ENCODE measurements around the gene DUSP12. TPM values are rescaled to one million over a fixed set of nuclear protein-coding genes. Genes with fewer than 3 reads are reported as not detected.
A peak's percentile ranks its signal among the peaks of the same experiment; 100 is the strongest.

The DUSP12 gene
- total RNA-seq, 4 donors from 2014 or later = 10.2 to 24.5 (median 18.8) TPM

GRCh38 chr1:161737625-161738024, 12.0 kb upstream of the DUSP12 start:
- intact Hi-C loops (cut with DNase I; ENCODE audit: low total_unique reads) = no loop called here
- WGBS, 2 donors = 71 to 83% methylated on average over 2 of the region's 2 CpGs
- TF ChIP-seq POLR2A (IDR thresholded peaks at IDR 0.05) = no peak
- TF ChIP-seq, protein P1, sequence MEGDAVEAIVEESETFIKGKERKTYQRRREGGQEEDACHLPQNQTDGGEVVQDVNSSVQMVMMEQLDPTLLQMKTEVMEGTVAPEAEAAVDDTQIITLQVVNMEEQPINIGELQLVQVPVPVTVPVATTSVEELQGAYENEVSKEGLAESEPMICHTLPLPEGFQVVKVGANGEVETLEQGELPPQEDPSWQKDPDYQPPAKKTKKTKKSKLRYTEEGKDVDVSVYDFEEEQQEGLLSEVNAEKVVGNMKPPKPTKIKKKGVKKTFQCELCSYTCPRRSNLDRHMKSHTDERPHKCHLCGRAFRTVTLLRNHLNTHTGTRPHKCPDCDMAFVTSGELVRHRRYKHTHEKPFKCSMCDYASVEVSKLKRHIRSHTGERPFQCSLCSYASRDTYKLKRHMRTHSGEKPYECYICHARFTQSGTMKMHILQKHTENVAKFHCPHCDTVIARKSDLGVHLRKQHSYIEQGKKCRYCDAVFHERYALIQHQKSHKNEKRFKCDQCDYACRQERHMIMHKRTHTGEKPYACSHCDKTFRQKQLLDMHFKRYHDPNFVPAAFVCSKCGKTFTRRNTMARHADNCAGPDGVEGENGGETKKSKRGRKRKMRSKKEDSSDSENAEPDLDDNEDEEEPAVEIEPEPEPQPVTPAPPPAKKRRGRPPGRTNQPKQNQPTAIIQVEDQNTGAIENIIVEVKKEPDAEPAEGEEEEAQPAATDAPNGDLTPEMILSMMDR (IDR thresholded peaks at IDR 0.05) = no peak
- no peak overlapping the region for H3K4me3 ChIP-seq (ENCODE audit: low read depth, poor library complexity, severe bottlenecking)
- no peak for DNase-seq (ENCODE audit: low spot score in 2 of 2)

DNA sequence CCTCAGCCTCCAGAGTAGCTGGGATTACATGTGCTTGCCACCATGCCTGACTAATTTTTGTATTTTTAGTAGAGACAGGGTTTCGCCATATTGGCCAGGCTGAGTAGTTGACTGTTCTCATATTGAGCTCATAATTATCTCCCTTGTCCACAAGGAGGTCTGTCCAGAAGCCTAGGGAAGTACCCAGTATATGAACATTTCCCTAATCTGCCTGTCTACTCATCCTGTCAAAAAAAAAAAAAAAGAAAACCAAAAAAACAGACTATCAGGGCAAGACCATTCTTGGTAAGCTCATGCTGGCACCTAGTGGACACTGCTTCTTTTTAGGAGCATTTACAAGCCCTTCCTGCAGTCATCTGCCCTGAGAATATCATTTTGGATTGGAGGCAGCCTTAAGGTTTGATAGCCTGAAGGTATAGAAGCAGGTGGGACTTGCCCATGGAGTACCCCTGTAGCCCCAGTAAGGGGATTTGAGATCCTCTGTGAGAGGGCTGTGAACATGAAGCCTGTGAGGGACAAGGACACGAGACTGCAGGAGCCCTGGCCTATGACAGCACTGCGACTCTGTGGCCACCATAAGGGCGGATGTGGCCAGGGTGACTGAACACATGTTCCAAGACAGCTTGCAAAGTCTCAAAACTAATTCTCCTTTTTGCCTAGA, 10.8 kb upstream of the DUSP12 start:
- H3K4me3 ChIP-seq (ENCODE audit: low read depth, poor library complexity, severe bottlenecking) = no peak overlapping the region
- DNase-seq (ENCODE audit: low spot score in 2 of 2) = no peak
- intact Hi-C loops (cut with DNase I; ENCODE audit: low total_unique reads) = no loop called here
- TF ChIP-seq POLR2A (IDR thresholded peaks at IDR 0.05) = no peak
- TF ChIP-seq, protein P1 (IDR thresholded peaks at IDR 0.05) = no peak
- 88% methylated on average over 4 of the region's 4 CpGs for WGBS, 2 donors

DNA sequence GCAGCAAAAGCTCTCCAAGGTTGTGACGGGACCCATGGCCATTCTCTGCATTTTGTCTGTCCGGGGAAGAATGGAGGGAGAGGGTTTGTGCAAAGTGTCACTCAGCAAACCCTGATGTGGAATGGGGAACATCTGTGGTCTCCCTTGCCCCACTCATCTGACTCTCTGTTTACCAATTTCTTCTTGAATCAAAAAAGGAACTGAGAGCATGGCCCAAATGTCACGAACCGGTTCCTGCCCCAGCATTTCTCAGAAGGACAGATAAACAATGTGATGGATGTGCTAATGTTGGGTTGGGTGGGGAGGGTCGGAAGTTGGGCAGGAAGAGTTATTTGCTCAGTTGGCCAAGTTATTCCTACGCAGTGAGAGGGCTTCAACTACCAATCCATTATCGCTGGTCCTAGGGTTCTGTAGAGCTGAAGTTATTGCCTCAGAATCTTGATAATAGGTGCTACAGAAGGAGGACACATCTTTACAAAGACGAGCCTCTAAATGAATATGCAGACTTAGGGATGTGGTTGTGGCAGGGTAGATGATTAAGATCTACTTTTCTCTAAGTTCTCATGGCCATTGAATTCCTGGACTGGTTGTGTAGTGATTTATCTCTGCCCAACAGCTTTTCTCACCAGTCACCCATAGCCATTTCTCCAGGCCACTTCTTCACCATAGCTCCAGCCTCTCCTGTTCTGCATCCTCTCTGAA, 9.6 kb upstream of the DUSP12 start:
- H3K4me3 ChIP-seq (ENCODE audit: low read depth, poor library complexity, severe bottlenecking) = no peak overlapping the region
- 74 to 77% methylated on average over 8 of the region's 8 CpGs for WGBS, 2 donors
- intact Hi-C loops (cut with DNase I; ENCODE audit: low total_unique reads) = no loop called here
- TF ChIP-seq, protein P1 (IDR thresholded peaks at IDR 0.05) = no peak
- no peak for TF ChIP-seq POLR2A (IDR thresholded peaks at IDR 0.05)
- DNase-seq (ENCODE audit: low spot score in 2 of 2) = peak in 1 of 2 donors; percentile 44

DNA sequence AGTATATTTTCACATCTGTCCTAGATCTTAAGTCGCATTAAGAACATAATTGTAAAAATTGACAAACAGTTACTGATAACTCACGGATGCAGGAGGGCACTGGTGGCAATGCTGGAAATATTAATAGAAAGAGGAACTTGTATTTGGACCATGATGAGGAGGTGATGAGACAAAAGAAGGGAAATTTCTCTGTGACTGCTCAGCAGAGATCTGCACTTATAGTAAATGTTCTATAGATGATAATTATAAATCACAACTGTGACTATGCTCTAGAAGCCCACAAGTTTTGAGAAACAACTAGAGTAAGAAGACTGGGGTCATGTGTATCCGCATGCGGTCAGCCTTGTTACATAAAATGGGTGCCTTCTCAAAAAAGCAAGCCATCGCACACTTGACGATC, 8.7 kb upstream of the DUSP12 start:
- intact Hi-C loops (cut with DNase I; ENCODE audit: low total_unique reads) = no loop called here
- TF ChIP-seq, protein P1 (IDR thresholded peaks at IDR 0.05) = no peak
- TF ChIP-seq POLR2A (IDR thresholded peaks at IDR 0.05) = no peak
- H3K4me3 ChIP-seq (ENCODE audit: low read depth, poor library complexity, severe bottlenecking) = no peak overlapping the region
- 79 to 88% methylated on average over 6 of the region's 6 CpGs for WGBS, 2 donors
- no peak for DNase-seq (ENCODE audit: low spot score in 2 of 2)

GRCh38 chr1:161743231-161743630, 6.4 kb upstream of the DUSP12 start:
- WGBS, 2 donors = 80 to 81% methylated on average over 9 of the region's 9 CpGs
- no peak for DNase-seq (ENCODE audit: low spot score in 2 of 2)
- TF ChIP-seq, protein P1 (IDR thresholded peaks at IDR 0.05) = no peak
- TF ChIP-seq POLR2A (IDR thresholded peaks at IDR 0.05) = no peak
- intact Hi-C loops (cut with DNase I; ENCODE audit: low total_unique reads) = no loop called here
- H3K4me3 ChIP-seq (ENCODE audit: low read depth, poor library complexity, severe bottlenecking) = no peak overlapping the region
